HG02610 (cell line): ENCODE data around the gene CIDEB.

Source experiments
- ATAC-seq: cut with Tn5 transposase; IDR thresholded peaks from one replicate; pipeline ENCODE4 v1.9.1; 2021; ENCODE audit warnings: mild to moderate bottlenecking, moderate library complexity; ENCODE audit not compliant: unreplicated experiment

The CIDEB gene

DNA sequence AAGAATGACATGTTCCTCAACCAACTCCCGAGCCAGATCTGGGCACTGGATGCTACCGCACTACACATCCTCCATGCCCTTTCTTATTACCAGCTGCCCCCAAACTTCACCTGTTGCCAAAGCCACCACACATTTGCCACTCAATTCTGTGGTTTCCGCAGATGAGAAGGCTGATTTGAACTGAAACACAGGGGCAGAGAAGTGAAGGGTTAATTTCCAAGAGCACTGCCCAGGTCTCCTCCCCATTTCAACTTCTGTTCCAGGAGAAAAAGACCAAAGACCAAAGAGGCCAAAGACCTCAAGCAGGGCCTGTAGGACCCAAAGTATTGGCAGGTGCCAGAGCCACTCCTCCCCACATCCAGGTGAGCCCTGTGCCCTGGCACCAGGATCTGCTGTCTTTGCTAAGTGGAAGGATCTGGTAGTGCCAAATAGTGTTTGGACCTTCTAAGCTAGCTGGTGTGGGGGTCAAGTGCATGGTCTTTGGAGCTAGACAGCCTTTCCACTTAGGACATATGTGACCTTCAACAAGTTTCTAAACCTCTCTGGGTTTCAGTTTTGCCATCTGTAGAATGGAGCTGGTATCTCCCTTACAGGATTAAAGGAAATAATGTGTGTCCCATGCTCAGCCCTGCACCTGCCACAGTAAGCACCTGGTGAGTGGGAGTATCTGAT is 16.2 kb downstream of the CIDEB start:
- ATAC-seq, result no peak

DNA sequence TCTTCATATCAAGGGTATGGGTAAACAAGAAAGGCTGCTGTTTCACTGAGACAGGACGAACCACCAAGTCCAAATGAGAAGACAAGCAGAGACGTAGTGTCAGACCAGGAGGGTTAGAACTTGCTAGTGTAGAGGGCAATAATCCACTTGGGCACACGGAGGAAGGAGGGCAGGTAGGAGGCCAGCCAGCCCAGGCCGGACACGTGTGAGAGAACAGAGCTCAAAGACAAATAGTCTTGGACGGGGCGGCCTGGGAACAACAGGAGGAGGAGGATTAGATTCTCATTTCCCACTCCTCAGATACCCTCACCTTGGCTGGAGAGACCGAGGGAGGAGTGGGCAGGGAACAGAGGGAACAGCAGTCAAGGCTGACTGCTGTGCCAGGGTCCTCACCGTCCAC is 17.0 kb downstream of the CIDEB start:
- ATAC-seq, result no peak

DNA sequence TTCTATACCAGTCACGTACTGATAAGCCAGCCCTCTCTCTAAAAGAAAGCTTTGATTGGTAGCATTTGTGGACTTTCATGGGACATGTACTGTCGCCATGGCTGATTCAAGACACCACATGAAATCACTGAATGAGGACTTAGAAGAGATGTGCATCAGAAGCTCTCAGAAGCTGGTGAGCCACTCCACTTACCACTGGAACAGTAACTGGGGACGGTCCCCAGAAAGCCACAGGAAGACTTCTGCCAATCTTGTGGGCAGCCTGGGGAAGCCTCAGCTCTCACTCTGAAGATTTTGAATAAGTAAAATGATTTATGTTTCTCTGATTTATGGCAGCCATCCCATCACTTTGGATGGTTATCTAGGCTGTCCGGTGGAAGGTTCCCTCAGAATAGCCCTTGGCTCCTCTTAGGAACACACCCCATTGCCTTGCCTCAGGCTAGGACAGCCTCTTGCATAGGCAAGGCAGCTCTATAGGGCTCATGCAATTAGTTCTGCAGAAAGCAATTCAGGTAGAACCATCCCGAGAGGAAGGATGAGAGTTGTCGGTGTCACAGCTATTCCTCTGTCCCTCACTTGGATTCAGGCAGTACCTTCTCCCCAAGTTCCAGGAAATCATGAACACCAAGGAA is 18.0 kb downstream of the CIDEB start:
- peak; percentile 73 for ATAC-seq

DNA sequence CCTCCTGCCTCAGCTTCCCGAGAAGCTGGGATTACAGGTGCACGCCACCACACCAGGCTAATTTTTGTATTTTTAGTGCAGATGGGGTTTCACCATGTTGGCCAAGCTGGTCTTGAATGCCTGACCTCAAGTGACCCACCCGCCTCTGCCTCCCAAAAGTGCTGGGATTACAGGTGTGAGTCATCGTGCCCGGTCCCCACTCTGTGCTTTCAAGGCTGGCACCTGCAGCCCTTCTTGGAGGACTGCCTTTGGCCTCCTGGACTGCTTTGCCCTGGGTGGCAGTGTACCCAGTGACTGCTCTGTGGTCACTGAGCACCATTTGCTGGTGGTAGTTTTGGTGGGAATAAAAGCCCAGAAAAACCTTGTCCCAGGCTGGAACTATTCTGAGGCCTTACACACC is 20.8 kb downstream of the CIDEB start:
- no peak for ATAC-seq

DNA sequence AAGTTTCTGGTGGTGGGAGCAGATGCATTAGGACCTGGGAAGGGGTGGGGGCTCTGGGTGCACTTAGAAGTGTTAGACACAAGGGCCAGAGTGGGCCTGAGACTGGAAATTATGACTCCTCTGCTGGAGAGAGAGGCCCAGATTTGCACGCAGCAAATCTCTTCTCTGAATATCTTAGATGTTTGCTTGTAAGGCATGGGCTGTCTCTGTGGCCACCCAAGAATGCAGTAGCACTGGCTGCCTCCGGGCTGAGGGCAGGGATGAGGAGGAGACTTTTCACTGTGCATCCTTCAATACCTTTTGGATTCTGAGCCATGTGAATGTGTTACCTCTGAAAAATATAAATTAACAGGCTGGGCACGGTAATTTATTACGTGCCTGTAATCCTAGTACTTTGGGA is 22.4 kb downstream of the CIDEB start:
- ATAC-seq, result no peak

DNA sequence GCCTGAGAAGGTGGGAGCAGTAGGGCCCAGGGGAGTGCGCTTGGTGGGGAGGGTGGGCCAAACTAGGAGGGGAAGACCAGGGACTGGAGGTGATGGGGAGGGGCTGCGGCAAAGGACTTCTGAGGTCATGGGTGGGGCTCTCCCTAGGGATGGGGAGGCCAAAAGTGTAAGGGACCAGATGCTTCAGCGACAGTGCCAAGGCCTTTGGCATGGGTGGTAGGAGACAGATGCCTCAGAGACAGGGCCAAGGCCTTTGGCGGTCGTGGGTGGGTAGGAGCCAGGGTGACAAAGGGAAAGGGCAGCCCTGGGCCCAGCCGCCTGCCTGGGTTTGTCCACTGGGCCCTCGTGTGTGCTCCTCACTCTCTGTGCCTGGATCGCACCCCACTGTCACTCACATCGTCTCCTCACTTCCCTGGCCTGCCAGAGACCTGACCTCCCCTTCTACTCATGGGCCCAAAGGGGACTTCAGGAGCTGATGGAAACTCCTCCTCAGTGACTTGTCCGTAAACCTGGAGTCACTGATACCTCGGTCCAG is 23.2 kb downstream of the CIDEB start:
- ATAC-seq, result no peak

DNA sequence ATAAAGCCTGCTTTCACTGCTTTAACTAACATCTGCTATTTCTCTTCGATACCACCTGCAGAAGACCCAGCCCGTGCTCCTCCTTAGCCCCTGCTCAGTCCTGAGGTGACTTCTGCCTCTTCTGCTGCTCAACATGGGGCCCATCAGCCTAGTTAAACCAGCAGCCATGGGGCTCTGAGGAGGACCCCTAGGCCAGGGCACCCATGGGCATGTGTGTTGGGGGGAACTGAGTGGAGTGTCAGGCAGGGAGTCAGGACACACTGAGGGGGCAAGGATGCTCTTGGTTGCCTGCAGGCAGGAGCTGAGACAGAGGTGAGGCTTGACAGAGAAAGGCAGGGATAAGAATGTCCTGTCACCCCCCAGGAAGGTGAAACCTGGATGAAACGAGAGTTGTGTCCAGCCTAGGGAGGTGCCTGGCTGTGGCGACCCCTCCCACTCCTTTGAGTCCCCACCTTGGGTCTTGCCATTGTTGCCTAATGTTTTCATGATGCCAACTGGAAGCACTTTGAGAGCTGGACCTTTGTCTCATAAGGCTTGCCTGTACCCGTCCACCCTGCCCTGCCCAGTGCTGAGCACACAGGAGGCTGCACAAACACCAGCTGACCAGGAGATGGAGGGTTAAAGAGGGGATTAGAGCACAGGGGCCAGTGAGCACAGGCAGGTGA is 23.8 kb downstream of the CIDEB start:
- ATAC-seq, result no peak

DNA sequence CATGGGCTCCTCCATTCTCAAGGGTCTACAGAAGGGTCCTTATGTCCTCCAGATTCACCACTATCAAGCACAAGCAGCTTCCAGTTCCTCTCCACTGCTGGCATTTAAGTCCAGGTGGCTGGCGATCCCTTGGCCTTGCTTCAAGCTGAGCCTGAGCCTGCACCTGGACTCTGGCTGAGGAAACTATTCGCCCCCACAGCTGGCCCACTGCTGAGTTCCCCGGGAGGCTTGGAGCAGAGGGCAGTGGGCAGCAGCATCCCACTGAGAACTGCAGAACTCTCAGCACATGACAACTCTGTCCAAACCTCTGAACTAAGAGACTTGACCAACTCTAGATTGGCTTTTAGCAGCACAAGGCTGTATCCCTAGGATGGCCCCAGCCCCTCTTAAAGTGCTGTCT is 25.0 kb downstream of the CIDEB start:
- no peak for ATAC-seq

DNA sequence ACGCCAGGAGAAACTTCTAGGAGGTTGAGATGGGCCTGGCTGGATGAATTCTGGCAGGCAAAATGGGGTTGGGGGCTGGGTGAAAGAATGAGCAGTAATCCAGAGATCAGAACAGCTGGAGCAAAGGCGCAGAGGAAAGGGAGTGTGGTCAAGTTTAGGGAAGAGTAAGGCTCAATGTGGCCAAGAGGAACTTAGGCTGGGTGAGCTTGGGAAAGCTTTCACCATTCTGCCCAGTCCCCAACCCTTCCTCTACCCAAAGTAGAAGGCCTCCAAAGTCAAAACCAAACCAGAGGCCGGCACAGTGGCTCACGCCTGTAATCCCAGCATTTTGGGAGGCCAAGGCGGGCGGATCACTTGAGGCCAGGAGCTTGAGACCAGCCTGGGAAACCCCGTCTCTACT is 26.1 kb downstream of the CIDEB start:
- ATAC-seq, result no peak

DNA sequence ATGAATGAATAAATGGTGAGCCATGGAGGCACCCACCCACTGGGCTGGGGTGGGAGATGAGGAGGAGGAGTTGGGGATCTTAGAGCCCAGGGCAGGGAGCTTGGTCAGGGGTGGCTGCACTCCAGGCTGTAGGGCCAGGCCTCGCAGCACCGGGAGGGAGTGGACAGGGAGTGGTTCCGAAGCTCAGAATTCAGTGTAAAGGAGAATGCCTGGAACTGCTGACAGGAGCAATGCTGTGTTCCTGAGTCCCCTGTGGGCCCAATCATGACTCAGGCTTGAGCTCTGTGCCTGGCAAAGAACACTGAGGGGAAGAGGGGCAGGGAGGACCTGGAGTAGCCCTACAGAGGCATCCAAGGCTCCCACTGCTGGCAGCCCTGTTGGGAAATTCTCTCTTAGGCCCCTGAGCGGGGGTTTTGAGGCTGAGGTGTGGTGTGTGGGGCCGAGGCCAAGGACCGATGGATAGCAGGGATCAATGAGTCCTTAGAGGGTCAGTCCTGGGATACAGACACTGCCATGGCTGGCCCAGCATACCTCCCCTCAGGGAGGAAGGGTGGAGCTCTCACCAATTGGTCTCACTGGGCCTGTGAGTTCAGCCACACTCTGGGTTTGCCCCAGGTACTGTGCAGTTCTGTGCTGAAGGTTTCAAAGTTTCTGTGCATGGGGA is 26.8 kb downstream of the CIDEB start:
- ATAC-seq, result no peak

DNA sequence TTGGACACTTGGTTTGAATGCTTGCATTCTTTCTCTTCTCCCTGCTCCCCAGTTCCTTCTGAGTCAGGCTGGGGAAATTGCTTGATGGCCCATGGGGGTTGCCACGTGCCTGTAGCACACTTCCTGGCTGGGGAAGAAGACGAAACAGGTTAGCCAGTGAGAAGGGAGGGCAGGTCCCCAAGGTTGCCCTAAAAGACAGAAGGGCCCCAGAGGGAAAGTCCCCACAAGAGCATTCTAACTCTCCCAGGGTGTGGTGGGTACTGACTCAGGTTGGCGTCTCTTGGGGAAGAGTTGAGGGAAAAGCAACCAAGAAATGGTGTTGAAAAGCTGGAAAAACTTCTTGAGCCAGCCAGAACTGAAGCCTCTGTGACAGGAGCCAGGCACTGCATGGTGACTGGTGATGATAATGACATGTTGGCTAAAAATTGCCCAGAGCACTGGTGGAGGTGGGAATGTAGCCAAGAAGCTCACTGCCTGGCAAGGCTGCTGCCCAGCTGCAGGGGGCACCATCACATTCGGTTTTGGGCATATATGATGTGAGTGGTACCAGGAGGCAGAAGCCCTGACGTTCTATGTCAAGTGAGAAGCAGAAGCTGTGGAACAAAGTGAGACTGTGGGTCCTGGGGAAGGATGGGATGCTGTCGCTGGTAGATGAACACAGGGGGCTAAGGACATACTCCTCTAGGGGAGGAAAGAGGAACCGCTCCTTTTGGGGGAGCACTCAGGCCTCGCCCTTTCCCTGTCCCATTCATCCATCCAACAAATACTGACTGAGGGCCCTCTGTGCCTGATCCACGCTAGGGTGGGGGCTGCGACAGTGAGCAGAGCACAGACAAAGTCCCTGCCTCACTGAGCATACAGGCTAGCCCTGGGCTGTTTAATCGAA is 28.2 kb downstream of the CIDEB start:
- ATAC-seq, result peak; percentile 80

DNA sequence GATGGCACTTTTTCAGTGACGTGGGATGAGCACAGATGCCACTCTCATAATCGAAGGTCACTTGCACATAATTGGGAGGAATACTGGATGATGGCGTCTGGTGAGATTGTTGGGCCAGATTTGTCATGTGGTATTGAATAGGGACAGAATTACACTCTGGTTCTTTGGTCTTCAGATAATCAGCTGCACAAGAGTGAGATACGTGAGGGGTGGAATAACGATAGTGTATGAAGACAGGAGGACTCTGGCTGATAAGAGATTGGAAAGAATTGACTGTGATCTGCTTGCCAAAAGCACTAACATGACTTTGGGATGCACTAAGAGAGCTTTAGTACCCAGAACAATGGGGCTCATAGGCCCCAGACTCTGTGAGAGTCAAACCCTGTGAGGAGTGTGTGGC is 29.4 kb downstream of the CIDEB start:
- no peak for ATAC-seq

DNA sequence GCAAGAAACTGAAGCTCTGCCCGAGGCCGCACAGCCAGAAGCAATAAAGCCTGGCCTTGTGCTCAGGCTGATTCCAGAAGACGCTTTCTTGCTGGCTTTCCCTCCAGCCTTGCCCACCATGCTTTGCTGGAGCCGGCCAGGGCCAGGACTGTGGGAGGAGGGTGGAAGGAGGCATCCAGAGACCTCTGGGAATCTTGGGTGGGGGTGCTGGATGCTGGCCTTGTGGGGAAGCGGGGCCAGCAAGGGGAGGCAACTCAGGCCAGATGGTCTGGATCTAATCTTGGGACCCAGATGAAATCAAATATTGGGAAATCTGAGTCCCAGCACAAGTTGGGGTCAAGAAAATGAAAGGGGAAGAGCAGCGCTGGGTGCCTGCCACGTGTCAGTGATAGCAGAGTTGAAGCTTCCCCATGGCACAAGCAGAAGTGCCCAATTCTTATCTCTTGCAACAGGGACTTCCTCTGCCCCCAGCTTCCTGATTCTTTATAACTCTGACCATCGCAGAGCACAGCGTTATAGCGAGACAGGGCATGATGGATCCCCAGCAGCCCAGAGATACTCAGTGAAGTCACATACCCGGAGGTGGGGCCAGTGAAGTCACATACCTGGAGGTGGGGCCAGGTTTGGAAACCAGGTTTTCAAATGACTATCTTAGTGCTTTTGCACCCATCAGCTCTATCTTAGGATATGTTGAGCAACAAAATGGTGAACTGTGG is 30.0 kb downstream of the CIDEB start:
- no peak for ATAC-seq

DNA sequence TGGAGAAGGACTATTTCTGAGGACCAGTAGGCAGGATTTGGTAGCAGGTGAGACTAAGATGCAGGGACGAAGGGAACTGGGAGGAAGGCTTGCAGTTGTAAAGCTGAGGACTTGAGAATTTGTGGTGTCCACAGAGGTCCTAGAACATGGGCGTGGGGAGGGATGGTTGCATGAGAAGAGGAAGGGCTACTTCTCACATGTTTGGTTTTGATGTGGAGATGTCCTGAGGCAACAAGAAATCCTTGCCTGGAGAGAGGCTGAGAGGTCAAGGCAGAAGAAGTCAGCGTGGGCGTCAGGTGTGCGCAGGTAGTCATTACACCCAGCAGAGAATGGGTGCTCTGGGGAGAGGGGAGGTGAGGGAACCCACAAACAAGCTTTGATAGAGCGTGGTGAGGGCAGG is 30.7 kb downstream of the CIDEB start:
- ATAC-seq, result no peak

DNA sequence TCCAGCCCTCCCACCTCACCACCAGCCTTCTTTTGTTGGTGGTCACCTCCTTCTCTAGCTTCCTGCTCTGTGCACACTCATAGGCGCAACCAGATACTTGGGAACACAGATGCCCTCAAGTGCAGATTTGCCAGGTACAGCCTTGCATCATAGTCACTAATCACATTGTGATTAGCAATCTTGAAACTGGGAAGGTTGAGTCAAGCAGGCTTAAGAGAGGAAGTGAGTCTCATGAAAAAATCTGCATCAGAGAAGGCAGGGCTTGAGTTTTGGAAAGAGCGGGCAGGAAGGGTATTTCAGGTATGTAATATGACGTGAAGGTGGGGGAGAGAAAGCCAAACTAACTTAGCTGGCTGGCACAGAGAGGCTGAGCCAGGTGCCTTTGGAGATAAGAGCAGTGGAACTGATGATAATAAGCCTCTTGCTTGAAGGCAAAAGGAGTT is 33.7 kb downstream of the CIDEB start:
- ATAC-seq, result peak; percentile 60

DNA sequence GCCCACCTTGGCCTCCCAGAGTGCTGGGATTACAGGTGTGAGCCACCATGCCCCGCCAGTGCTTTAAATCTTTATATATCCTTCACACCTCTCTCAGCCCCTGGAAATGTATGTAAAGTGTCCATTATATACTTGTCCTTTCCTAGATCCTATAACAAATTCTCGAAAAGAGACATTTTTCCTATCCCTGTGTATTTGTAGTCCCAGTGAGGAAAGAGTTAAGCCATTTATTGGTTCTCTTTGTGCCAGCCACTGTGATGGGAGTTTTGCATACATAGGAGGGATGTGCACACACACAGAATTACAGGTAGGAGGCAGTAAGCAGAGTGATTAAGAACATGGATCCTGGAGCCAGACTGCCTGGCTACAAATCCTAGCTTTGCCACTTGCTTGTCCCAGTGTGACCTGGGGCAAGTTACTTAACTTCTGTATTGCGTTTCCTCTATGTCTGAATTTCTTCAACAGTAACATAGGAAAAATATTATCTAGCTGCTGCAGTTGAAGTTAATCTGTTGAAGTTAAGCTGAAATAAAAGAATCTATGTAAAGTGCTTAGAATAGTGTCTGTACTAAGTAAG is 34.3 kb downstream of the CIDEB start:
- no peak for ATAC-seq

DNA sequence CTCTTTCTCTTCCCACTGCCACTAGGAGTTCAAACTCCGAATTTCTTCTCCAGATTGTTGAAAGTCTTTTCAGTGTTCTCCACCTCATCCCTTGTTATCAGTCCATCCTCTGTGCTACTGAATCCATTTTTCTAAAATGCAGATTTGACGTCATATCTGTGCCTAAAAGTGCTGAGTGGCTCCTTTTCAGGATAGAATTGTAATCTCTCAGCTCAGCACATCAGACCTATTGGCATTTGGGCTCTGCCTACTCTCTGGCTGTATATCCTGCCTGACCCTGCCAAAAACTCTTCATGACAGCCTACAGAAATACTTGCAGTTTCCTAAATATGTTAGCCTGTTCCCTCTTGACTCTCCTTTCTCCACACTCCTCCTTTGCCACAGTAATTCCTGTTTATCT is 35.3 kb downstream of the CIDEB start:
- no peak for ATAC-seq

DNA sequence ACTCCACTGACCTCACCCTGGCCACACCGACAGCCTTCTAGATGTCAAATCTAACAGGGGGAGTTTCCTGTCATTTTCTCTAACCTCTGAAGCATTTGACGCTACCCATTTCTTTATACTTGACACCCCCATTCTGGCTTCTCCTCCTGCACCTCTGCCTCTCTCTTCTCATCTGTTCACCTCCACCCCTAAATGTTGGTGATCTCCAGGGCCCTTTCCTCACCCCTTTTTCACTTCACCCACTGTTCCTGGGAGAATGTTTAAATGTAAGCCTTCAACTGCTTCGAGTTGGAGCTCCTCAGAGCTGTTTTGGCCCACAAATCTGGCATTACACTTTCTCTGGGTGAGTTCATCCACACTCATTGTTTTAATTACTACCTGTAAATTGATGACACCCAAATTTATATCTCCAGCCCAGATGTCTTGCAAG is 35.9 kb downstream of the CIDEB start:
- no peak for ATAC-seq

DNA sequence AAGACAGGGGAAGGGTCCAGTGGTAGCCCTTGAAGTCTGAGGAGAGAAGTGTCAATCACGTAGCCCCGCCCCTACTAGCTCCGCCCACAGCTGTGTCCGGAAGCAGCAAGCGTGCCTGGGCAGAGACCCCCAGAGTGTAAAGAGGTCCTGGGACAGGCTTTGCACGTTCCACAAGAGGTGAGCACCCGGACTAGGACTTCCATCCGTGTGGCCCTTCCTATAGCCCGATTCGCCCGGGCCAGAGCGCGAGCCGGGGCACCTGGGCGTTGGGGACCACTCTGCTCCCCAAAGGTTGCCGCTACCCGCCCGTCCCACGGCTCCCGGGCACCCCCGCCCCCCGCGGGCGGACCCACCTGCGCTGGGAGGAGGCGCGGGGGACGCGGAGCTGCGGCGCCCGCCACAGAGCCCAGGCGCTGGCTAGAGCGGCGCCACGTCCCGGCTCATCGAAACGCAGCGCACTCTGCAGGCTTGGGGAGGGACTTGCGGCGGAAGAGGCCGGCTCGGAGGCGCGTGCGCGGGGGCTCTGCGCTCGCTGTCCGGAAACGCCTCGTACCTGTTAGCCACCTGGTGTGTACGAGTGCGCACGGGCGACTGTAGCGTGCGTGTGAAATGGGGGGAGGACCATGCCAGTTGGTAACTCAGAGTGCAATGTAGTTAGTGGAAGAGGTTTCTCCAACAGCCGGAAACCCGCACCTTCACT is 36.5 kb downstream of the CIDEB start, which contains the start of gene RABGGTA:
TSS of gene RABGGTA (minus strand) at position 464 of the 700 bp plus-strand sequence. CDS start 482 bp downstream, outside the sequence.
- peak; percentile 86 for ATAC-seq
